Measurements from ENCODE around the gene EME1. TPM values are rescaled to one million over a fixed set of nuclear protein-coding genes. Genes with fewer than 3 reads are reported as not detected.

EME1 gene
- total and polyA plus RNA-seq, 10 of the 15 experiments (the other 5 are each of a cell fraction or from before 2014, with no cell fraction given) = 13.8 to 40.5 (median 22.0) TPM

DNA sequence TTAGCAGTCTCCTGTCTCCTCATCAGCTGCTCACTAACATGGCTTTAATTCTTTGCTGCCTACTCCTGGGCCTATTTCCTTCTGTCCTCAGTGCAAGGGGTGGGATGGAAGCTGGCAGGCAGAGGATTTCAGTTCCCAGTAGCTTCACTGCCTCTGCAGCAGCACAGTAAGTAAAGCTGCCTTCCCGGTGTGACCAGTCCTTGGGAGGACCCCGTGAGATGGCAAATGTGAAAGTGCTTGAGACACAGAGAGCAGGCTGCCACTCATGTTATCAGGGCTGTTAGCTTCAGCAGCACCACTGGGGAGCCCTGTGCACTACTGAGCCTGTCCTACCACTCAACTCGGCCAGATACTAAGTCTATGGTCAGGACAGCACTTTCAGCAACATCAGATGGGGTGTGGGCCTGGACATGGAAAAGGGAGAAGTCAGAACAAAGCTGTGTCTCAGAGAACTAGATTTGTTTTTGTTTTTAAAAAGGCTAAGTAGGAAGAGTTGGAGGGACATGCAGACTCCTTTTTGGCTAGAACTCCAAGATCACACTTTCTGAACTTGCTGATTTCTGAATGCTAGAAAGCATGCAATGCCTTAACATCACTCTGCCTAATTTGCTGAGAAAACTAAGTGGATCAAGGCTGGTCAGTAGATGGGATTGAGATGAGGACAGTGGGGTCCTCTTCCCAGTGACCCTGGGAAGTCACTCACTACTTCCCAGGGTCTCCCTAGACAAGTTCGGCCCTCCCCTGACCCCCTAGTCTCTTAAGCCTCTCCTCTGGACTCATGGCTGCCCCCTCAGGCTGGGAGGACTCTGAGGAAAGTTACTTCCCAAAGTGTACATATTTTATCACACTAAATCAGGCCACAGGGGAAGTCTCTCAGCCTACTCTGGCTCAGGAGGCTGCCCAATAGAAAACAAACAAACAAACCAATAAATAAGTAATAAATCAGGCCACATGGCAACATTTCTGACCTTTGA lies 54.1 kb downstream of the EME1 start (continued):
- TF ChIP-seq CHD1 (IDR thresholded peaks at IDR 0.05; ENCODE audit: low read depth, low read length) = no peak
- TF ChIP-seq CBFB (IDR thresholded peaks at IDR 0.05; ENCODE audit: low read depth) = no peak
- TF ChIP-seq NFXL1 (IDR thresholded peaks at IDR 0.05; ENCODE audit: borderline replicate concordance) = no peak
- TF ChIP-seq, protein P1, sequence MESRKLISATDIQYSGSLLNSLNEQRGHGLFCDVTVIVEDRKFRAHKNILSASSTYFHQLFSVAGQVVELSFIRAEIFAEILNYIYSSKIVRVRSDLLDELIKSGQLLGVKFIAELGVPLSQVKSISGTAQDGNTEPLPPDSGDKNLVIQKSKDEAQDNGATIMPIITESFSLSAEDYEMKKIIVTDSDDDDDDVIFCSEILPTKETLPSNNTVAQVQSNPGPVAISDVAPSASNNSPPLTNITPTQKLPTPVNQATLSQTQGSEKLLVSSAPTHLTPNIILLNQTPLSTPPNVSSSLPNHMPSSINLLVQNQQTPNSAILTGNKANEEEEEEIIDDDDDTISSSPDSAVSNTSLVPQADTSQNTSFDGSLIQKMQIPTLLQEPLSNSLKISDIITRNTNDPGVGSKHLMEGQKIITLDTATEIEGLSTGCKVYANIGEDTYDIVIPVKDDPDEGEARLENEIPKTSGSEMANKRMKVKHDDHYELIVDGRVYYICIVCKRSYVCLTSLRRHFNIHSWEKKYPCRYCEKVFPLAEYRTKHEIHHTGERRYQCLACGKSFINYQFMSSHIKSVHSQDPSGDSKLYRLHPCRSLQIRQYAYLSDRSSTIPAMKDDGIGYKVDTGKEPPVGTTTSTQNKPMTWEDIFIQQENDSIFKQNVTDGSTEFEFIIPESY (IDR thresholded peaks at IDR 0.05) = no peak
- TF ChIP-seq, protein P2, sequence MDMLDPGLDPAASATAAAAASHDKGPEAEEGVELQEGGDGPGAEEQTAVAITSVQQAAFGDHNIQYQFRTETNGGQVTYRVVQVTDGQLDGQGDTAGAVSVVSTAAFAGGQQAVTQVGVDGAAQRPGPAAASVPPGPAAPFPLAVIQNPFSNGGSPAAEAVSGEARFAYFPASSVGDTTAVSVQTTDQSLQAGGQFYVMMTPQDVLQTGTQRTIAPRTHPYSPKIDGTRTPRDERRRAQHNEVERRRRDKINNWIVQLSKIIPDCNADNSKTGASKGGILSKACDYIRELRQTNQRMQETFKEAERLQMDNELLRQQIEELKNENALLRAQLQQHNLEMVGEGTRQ (IDR thresholded peaks at IDR 0.05; ENCODE audit: borderline replicate concordance, low read depth, low read length) = no peak
- TF ChIP-seq HDAC2 (IDR thresholded peaks at IDR 0.05) = no peak
- TF ChIP-seq NFYB (IDR thresholded peaks at IDR 0.05; ENCODE audit: insufficient read depth, low read depth, low read length) = no peak
- no peak for TF ChIP-seq NBN (IDR thresholded peaks at IDR 0.05)
- TF ChIP-seq POLR2AphosphoS2 (IDR thresholded peaks at IDR 0.05; ENCODE audit: low read depth, low read length) = no peak
- TF ChIP-seq EP300 (IDR thresholded peaks at IDR 0.05; ENCODE audit: borderline replicate concordance in 1 of 2, control insufficient read depth in 1 of 2, low read depth in 2 of 2, low read length in 2 of 2) = no peak
- TF ChIP-seq PML (IDR thresholded peaks at IDR 0.05; ENCODE audit: low read length) = no peak
- TF ChIP-seq HDAC6 (IDR thresholded peaks at IDR 0.05; ENCODE audit: unreplicated experiment) = no peak
- no peak for TF ChIP-seq RUNX3 (IDR thresholded peaks at IDR 0.05; ENCODE audit: low read length)
- no peak for TF ChIP-seq ESRRA (IDR thresholded peaks at IDR 0.05; ENCODE audit: low read length)
- no peak for TF ChIP-seq ZNF207 (IDR thresholded peaks at IDR 0.05; ENCODE audit: borderline replicate concordance)
- TF ChIP-seq JUND (IDR thresholded peaks at IDR 0.05; ENCODE audit: low read depth, low read length) = no peak
- TF ChIP-seq RBBP5 (conservative IDR thresholded peaks at IDR 0.05) = no peak
- TF ChIP-seq, protein P3, sequence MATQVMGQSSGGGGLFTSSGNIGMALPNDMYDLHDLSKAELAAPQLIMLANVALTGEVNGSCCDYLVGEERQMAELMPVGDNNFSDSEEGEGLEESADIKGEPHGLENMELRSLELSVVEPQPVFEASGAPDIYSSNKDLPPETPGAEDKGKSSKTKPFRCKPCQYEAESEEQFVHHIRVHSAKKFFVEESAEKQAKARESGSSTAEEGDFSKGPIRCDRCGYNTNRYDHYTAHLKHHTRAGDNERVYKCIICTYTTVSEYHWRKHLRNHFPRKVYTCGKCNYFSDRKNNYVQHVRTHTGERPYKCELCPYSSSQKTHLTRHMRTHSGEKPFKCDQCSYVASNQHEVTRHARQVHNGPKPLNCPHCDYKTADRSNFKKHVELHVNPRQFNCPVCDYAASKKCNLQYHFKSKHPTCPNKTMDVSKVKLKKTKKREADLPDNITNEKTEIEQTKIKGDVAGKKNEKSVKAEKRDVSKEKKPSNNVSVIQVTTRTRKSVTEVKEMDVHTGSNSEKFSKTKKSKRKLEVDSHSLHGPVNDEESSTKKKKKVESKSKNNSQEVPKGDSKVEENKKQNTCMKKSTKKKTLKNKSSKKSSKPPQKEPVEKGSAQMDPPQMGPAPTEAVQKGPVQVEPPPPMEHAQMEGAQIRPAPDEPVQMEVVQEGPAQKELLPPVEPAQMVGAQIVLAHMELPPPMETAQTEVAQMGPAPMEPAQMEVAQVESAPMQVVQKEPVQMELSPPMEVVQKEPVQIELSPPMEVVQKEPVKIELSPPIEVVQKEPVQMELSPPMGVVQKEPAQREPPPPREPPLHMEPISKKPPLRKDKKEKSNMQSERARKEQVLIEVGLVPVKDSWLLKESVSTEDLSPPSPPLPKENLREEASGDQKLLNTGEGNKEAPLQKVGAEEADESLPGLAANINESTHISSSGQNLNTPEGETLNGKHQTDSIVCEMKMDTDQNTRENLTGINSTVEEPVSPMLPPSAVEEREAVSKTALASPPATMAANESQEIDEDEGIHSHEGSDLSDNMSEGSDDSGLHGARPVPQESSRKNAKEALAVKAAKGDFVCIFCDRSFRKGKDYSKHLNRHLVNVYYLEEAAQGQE (IDR thresholded peaks at IDR 0.05; ENCODE audit: low read depth, low read length) = no peak
- TF ChIP-seq SMARCA5 (IDR thresholded peaks at IDR 0.05) = peak; percentile 57; the same call in 1 of the 2 replicates
- no peak for TF ChIP-seq MYB (IDR thresholded peaks at IDR 0.05; ENCODE audit: borderline replicate concordance, low read depth, low read length)

Data from GM12878 (cell line).